Mesenchymal stem cell (in vitro differentiated cells and primary cell): ENCODE data around the gene SMIM20.

Experiments used
- DNase-seq: peaks from one replicate; pipeline ENCODE4 v3.0.0-alpha.2; 2013
- H2AFZ ChIP-seq: one replicate; pipeline ENCODE4 v1.6.1; 2013; ENCODE audit warnings: low read depth, mild to moderate bottlenecking, control low read depth, inconsistent platforms, low read length, moderate library complexity
- H2AK5ac ChIP-seq: 2 replicates; pipeline ENCODE4 v1.6.1; 2013; ENCODE audit warnings: low read length, moderate library complexity, mild to moderate bottlenecking, inconsistent platforms; ENCODE audit not compliant: severe bottlenecking
- H2BK120ac ChIP-seq: one replicate; pipeline ENCODE4 v1.6.1; 2013; ENCODE audit warnings: low read depth, mild to moderate bottlenecking, inconsistent platforms, low read length, moderate library complexity
- H2BK12ac ChIP-seq, 2 experiments: one replicate each; pipeline ENCODE4 v1.6.1; 2013; ENCODE audit warnings: inconsistent platforms in 2 of 2, low read length in 2 of 2, mild to moderate bottlenecking in 2 of 2, moderate library complexity in 2 of 2, control low read depth in 1 of 2
- H2BK15ac ChIP-seq: one replicate; pipeline ENCODE4 v1.6.1; 2013; ENCODE audit warnings: mild to moderate bottlenecking, low read depth, inconsistent platforms; ENCODE audit not compliant: poor library complexity, severe bottlenecking
- H2BK5ac ChIP-seq: 2 replicates; pipeline ENCODE4 v1.6.1; 2013; ENCODE audit warnings: low read depth, mild to moderate bottlenecking, low read length, control low read depth, inconsistent platforms; ENCODE audit not compliant: poor library complexity, severe bottlenecking
- H3K14ac ChIP-seq, 2 experiments: one replicate each; pipeline ENCODE4 v1.6.1; 2013; ENCODE audit warnings: inconsistent platforms in 2 of 2, low read length in 2 of 2, control low read depth in 1 of 2, mild to moderate bottlenecking in 1 of 2, moderate library complexity in 1 of 2
- H3K18ac ChIP-seq, 2 experiments: one replicate each; pipeline ENCODE4 v1.6.1; 2013; ENCODE audit warnings: inconsistent platforms in 2 of 2, low read length in 2 of 2, control low read depth in 1 of 2, low read depth in 1 of 2, mild to moderate bottlenecking in 1 of 2
- H3K23ac ChIP-seq, 2 experiments: one replicate each; pipeline ENCODE4 v1.6.1; 2013; ENCODE audit warnings: inconsistent platforms in 2 of 2, low read length in 2 of 2, mild to moderate bottlenecking in 2 of 2, moderate library complexity in 2 of 2, control low read depth in 1 of 2
- H3K27ac ChIP-seq: 2 replicates; pipeline ENCODE4 v1.5.1; 2013; ENCODE audit warnings: mild to moderate bottlenecking, moderate library complexity, low read length, control low read depth, inconsistent platforms; ENCODE audit not compliant: poor library complexity, severe bottlenecking
- H3K27me3 ChIP-seq, 2 experiments: 2 replicates each; pipeline versions ENCODE4 v1.6.1 to v1.7.0; 2013; ENCODE audit warnings: low read length in 2 of 2, mild to moderate bottlenecking in 2 of 2, moderate library complexity in 2 of 2, control low read depth in 1 of 2, inconsistent platforms in 1 of 2; ENCODE audit not compliant: control insufficient read depth in 1 of 2, insufficient read depth in 1 of 2
- H3K36me3 ChIP-seq, 2 experiments: 2 replicates each; pipeline versions ENCODE4 v1.6.1 to v1.7.0; 2013; ENCODE audit warnings: low read length in 2 of 2, control low read depth in 1 of 2, inconsistent platforms in 1 of 2, low read depth in 1 of 2, mild to moderate bottlenecking in 1 of 2; ENCODE audit not compliant: insufficient read depth in 2 of 2, control insufficient read depth in 1 of 2
- H3K4ac ChIP-seq, 2 experiments: one replicate each; pipeline ENCODE4 v1.6.1; 2013; ENCODE audit warnings: inconsistent platforms in 2 of 2, low read length in 2 of 2, mild to moderate bottlenecking in 2 of 2, moderate library complexity in 2 of 2, control low read depth in 1 of 2, low read depth in 1 of 2
- H3K4me1 ChIP-seq: 2 replicates; pipeline ENCODE4 v1.6.1; 2013; ENCODE audit warnings: low read depth, low read length, control low read depth; ENCODE audit not compliant: control insufficient read depth, insufficient read depth
- H3K4me2 ChIP-seq: 2 replicates; pipeline ENCODE4 v1.6.1; 2013; ENCODE audit warnings: low read length, mild to moderate bottlenecking, inconsistent platforms; ENCODE audit not compliant: poor library complexity, severe bottlenecking
- H3K4me3 ChIP-seq, 2 experiments: 2 replicates each; pipeline versions ENCODE4 v1.5.1 to v1.7.0; 2013; ENCODE audit warnings: low read length in 2 of 2, mild to moderate bottlenecking in 2 of 2, control low read depth in 1 of 2, low read depth in 1 of 2; ENCODE audit not compliant: insufficient read depth in 1 of 2
- H3K79me1 ChIP-seq: replicated peaks from 2 replicates; pipeline ENCODE4 v1.6.1; 2013; ENCODE audit warnings: mild to moderate bottlenecking, control low read depth, low read length, inconsistent platforms; ENCODE audit not compliant: poor library complexity, severe bottlenecking
- H3K9ac ChIP-seq: 2 replicates; pipeline ENCODE4 v1.7.0; 2013; ENCODE audit warnings: mild to moderate bottlenecking, low read length, moderate library complexity
- H3K9me3 ChIP-seq: 2 replicates; pipeline ENCODE4 v1.7.0; 2013; ENCODE audit warnings: mild to moderate bottlenecking, low read length; ENCODE audit not compliant: control insufficient read depth
- H4K8ac ChIP-seq: one replicate; pipeline ENCODE4 v1.6.1; 2013; ENCODE audit warnings: inconsistent platforms, mild to moderate bottlenecking, low read length, moderate library complexity
- H4K91ac ChIP-seq: one replicate; pipeline ENCODE4 v1.6.1; 2013; ENCODE audit warnings: mild to moderate bottlenecking, low read length, inconsistent platforms
- WGBS: methylation state at CpG from one replicate; pipeline ENCODE4 v1.1.7; 2013; ENCODE audit warnings: mixed read lengths; 5-methylcytosine and 5-hydroxymethylcytosine counted together

Gene SMIM20

GRCh38 chr4:25938787-25939186, 24.8 kb downstream of the SMIM20 start:
- no peak overlapping the region for H3K23ac ChIP-seq
- H3K4ac ChIP-seq, result no peak overlapping the region
- no peak overlapping the region for H3K18ac ChIP-seq
- H3K27ac ChIP-seq, result no peak overlapping the region
- no peaks in the 10 kb centered on the region for H3K4me1 ChIP-seq
- no peak overlapping the region for H2AFZ ChIP-seq
- peaks cover 10 to 28% of the 10 kb centered on the region in 2 experiments for H3K27me3 ChIP-seq
- no peak overlapping the region for H2BK12ac ChIP-seq
- H4K91ac ChIP-seq, result no peak overlapping the region
- no peak overlapping the region for H2BK120ac ChIP-seq
- no peak overlapping the region for H3K14ac ChIP-seq
- DNase-seq, result peak; percentile 70
- no peaks in the 10 kb centered on the region for H3K79me1 ChIP-seq
- H3K36me3 ChIP-seq, result no peaks in the 10 kb centered on the region
- peak overlapping the region; percentile 55 for H3K9ac ChIP-seq
- H3K9me3 ChIP-seq, result no peaks in the 10 kb centered on the region
- H2BK5ac ChIP-seq, result no peak overlapping the region
- H4K8ac ChIP-seq, result no peak overlapping the region
- H3K4me3 ChIP-seq, result peak overlapping the region in 1 of 2 experiments; percentile 63
- 40% methylated on average over 2 of the region's 3 CpGs for WGBS
- no peak overlapping the region for H2AK5ac ChIP-seq
- H2BK15ac ChIP-seq, result no peak overlapping the region
- H3K4me2 ChIP-seq, result no peak overlapping the region

- Histone ChIP-seq H3K4me2 (no peak overlapping the region), H4K91ac (no peak overlapping the region), H2AFZ (no peak overlapping the region), H2BK5ac (no peak overlapping the region), H3K14ac (no peak overlapping the region), H2BK15ac (no peak overlapping the region), H3K4ac (no peak overlapping the region), H4K8ac (no peak overlapping the region), H3K27ac (no peak overlapping the region), H2BK120ac (no peak overlapping the region), H2BK12ac (no peak overlapping the region), H2AK5ac (no peak overlapping the region), H3K9me3 (no peaks in the 10 kb centered on the region), H3K18ac (no peak overlapping the region), H3K9ac (no peak overlapping the region), H3K23ac (no peak overlapping the region), H3K4me1 (no peaks in the 10 kb centered on the region), H3K4me3 (no peak overlapping the region), H3K27me3 (peaks cover 10 to 29% of the 10 kb centered on the region in 2 experiments), H3K36me3 (no peaks in the 10 kb centered on the region), H3K79me1 (no peaks in the 10 kb centered on the region)
- no peak for DNase-seq
- 89% methylated on average over 3 of the region's 4 CpGs for WGBS
These were observed 25.3 kb downstream of the SMIM20 start for GRCh38 chr4:25939330-25939729.

GRCh38 chr4:25941457-25942221, 27.6 kb downstream of the SMIM20 start:
- no peak for DNase-seq
- no peak overlapping the region for H3K23ac ChIP-seq
- no peaks in the 10 kb centered on the region for H3K79me1 ChIP-seq
- H3K27me3 ChIP-seq, result peaks cover 10 to 21% of the 10 kb centered on the region in 2 experiments
- 75% methylated on average over 1 of the region's 3 CpGs for WGBS
- no peak overlapping the region for H4K91ac ChIP-seq
- no peak overlapping the region for H3K9ac ChIP-seq
- no peak overlapping the region for H2AFZ ChIP-seq
- H2BK15ac ChIP-seq, result no peak overlapping the region
- no peaks in the 10 kb centered on the region for H3K36me3 ChIP-seq
- no peak overlapping the region for H2AK5ac ChIP-seq
- no peak overlapping the region for H3K18ac ChIP-seq
- H2BK120ac ChIP-seq, result no peak overlapping the region
- no peak overlapping the region for H4K8ac ChIP-seq
- H3K4me1 ChIP-seq, result no peaks in the 10 kb centered on the region
- no peak overlapping the region for H2BK12ac ChIP-seq
- no peak overlapping the region for H2BK5ac ChIP-seq
- H3K9me3 ChIP-seq, result peaks cover 3% of the 10 kb centered on the region
- H3K27ac ChIP-seq, result no peak overlapping the region
- H3K4me3 ChIP-seq, result no peak overlapping the region
- no peak overlapping the region for H3K4ac ChIP-seq
- no peak overlapping the region for H3K14ac ChIP-seq
- H3K4me2 ChIP-seq, result no peak overlapping the region

GRCh38 chr4:25943312-25943711, 29.3 kb downstream of the SMIM20 start:
- Histone ChIP-seq H3K27me3 (peaks cover 10 to 21% of the 10 kb centered on the region in 2 experiments), H3K9ac (no peak overlapping the region), H3K23ac (no peak overlapping the region), H3K27ac (no peak overlapping the region), H4K8ac (no peak overlapping the region), H3K36me3 (no peaks in the 10 kb centered on the region), H3K4me3 (no peak overlapping the region), H3K18ac (no peak overlapping the region), H2BK5ac (no peak overlapping the region), H4K91ac (no peak overlapping the region), H2AFZ (no peak overlapping the region), H2BK15ac (no peak overlapping the region), H2AK5ac (no peak overlapping the region), H2BK120ac (no peak overlapping the region), H3K79me1 (no peaks in the 10 kb centered on the region), H3K4me1 (no peaks in the 10 kb centered on the region), H3K14ac (no peak overlapping the region), H3K4me2 (no peak overlapping the region), H2BK12ac (no peak overlapping the region), H3K9me3 (peaks cover 3% of the 10 kb centered on the region), H3K4ac (no peak overlapping the region)
- no peak for DNase-seq
